ENCODE results near the gene LOXL3.

The LOXL3 gene

GRCh38 chr2:74497777-74498499 lies 55.8 kb downstream of the LOXL3 start:
- Histone ChIP-seq H3K4me3 (replicated peaks; ENCODE audit: low read depth, low read length) (peak overlapping the region; percentile 46), H3K36me3 (ENCODE audit: control insufficient read depth, insufficient read depth, low read length) (peaks cover 3% of the 10 kb centered on the region; the same call in 1 of the 2 replicates), H3K27me3 (replicated peaks; ENCODE audit: control insufficient read depth, insufficient read depth, low read length) (peaks cover 2% of the 10 kb centered on the region)
- DNase-seq (ENCODE audit: extremely low read depth, insufficient read length), result no peak
- no peak for TF ChIP-seq CTCF (IDR thresholded peaks at IDR 0.05; ENCODE audit: insufficient read depth, low read length, poor library complexity, severe bottlenecking)

- DNase-seq (ENCODE audit: extremely low read depth, insufficient read length), result no peak
- H3K36me3 ChIP-seq (ENCODE audit: control insufficient read depth, insufficient read depth, low read length), result peaks cover 8% of the 10 kb centered on the region
- H3K4me3 ChIP-seq (replicated peaks; ENCODE audit: low read depth, low read length), result no peak overlapping the region
- H3K27me3 ChIP-seq (replicated peaks; ENCODE audit: control insufficient read depth, insufficient read depth, low read length), result peaks cover 2% of the 10 kb centered on the region
- TF ChIP-seq CTCF (IDR thresholded peaks at IDR 0.05; ENCODE audit: insufficient read depth, low read length, poor library complexity, severe bottlenecking), result no peak
Measured at GRCh38 chr2:74496997-74497776, 56.6 kb downstream of the LOXL3 start.

GRCh38 chr2:74495440-74495839 lies 58.3 kb downstream of the LOXL3 start:
- H3K27me3 ChIP-seq (replicated peaks; ENCODE audit: control insufficient read depth, insufficient read depth, low read length), result peaks cover 2% of the 10 kb centered on the region
- H3K4me3 ChIP-seq (replicated peaks; ENCODE audit: low read depth, low read length), result no peak overlapping the region
- TF ChIP-seq CTCF (IDR thresholded peaks at IDR 0.05; ENCODE audit: insufficient read depth, low read length, poor library complexity, severe bottlenecking), result no peak
- no peak for DNase-seq (ENCODE audit: extremely low read depth, insufficient read length)
- H3K36me3 ChIP-seq (ENCODE audit: control insufficient read depth, insufficient read depth, low read length), result peaks cover 18% of the 10 kb centered on the region

- no peak for DNase-seq (ENCODE audit: extremely low read depth, insufficient read length)
- H3K36me3 ChIP-seq (ENCODE audit: control insufficient read depth, insufficient read depth, low read length), result peaks cover 20% of the 10 kb centered on the region
- no peaks in the 10 kb centered on the region for H3K27me3 ChIP-seq (replicated peaks; ENCODE audit: control insufficient read depth, insufficient read depth, low read length)
- TF ChIP-seq CTCF (IDR thresholded peaks at IDR 0.05; ENCODE audit: insufficient read depth, low read length, poor library complexity, severe bottlenecking), result no peak
- no peak overlapping the region for H3K4me3 ChIP-seq (replicated peaks; ENCODE audit: low read depth, low read length)
Measured at GRCh38 chr2:74493546-74493945, 60.2 kb downstream of the LOXL3 start.

GRCh38 chr2:74491648-74492544 lies 61.8 kb downstream of the LOXL3 start:
- H3K36me3 ChIP-seq (ENCODE audit: control insufficient read depth, insufficient read depth, low read length), result peaks cover 20% of the 10 kb centered on the region
- H3K4me3 ChIP-seq (replicated peaks; ENCODE audit: low read depth, low read length), result no peak overlapping the region
- no peak for TF ChIP-seq CTCF (IDR thresholded peaks at IDR 0.05; ENCODE audit: insufficient read depth, low read length, poor library complexity, severe bottlenecking)
- H3K27me3 ChIP-seq (replicated peaks; ENCODE audit: control insufficient read depth, insufficient read depth, low read length), result no peaks in the 10 kb centered on the region
- DNase-seq (ENCODE audit: extremely low read depth, insufficient read length), result no peak
